ENCODE results near the gene RPF1. TPM values are rescaled to one million over a fixed set of nuclear protein-coding genes. Genes with fewer than 3 reads are reported as not detected.

The RPF1 gene
- total RNA-seq = 15.7 and 22.2 TPM in 2 replicates

GRCh38 chr1:84478876-84479868, at the start of gene RPF1:
Gene RPF1 (plus strand): TSS chr1:84479266. CDS start chr1:84479282, 16 bp downstream.

GRCh38 chr1:84506002-84506728, 27.1 kb downstream of the RPF1 start, which contains the start of the genes GNG5 and SPATA1:
Gene GNG5 (minus strand): TSS chr1:84506581. CDS start chr1:84506091, 490 bp downstream.
Gene SPATA1 (plus strand): TSS chr1:84506386. CDS start chr1:84516360, 9,974 bp downstream.

Other genes starting within 250 kb of the RPF1 start
- gene SAMD13, start 177.6 kb upstream of the RPF1 start, total RNA-seq = 0.11 and 0.39 TPM in 2 replicates
- gene DNASE2B, start 80.8 kb upstream of the RPF1 start, total RNA-seq = not detected in 2 replicates
- gene SPATA1, start 27.1 kb downstream of the RPF1 start, total RNA-seq = 0.11 and 1.2 TPM in 2 replicates
- gene GNG5, start 27.3 kb downstream of the RPF1 start, total RNA-seq = 23.5 and 32.6 TPM in 2 replicates
- 7.3 and 7.9 TPM in 2 replicates for gene CTBS, start 95.2 kb downstream of the RPF1 start, total RNA-seq
- gene SSX2IP, start 211.2 kb downstream of the RPF1 start, total RNA-seq = 2.0 and 3.5 TPM in 2 replicates